Putamen (tissue), 1 donor: ENCODE data around the gene TMEM176B.
"Not testable (repeated sequence)": the region's sequence is repeated elsewhere in the genome, so short reads cannot be mapped to it uniquely, and the experiment has no call there.

ENCODE experiments used
- DNase-seq: peaks from one replicate; pipeline ENCODE4 v3.0.0-alpha.2; 2016; ENCODE audit warnings: low spot score

Gene TMEM176B

DNA sequence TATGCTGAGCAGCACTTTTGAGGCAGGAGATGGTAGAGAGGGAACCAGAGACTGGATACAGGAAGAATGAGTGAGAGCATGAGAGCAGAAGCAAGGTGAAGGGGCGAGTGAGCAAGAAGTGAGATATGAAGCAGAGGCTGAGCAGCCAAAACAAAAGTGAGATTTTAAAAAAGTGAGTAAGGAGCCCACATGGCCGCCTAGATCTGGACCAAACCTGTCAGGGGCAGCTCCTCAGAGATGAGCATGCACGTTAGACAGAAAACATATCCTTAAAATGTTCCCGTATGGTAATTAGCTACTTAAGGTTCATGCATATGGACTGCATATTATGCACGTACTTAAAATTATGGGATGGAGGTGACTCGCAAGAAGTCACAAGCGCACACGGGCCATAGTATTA is 22.9 kb upstream of the TMEM176B start:
- DNase-seq = no peak

DNA sequence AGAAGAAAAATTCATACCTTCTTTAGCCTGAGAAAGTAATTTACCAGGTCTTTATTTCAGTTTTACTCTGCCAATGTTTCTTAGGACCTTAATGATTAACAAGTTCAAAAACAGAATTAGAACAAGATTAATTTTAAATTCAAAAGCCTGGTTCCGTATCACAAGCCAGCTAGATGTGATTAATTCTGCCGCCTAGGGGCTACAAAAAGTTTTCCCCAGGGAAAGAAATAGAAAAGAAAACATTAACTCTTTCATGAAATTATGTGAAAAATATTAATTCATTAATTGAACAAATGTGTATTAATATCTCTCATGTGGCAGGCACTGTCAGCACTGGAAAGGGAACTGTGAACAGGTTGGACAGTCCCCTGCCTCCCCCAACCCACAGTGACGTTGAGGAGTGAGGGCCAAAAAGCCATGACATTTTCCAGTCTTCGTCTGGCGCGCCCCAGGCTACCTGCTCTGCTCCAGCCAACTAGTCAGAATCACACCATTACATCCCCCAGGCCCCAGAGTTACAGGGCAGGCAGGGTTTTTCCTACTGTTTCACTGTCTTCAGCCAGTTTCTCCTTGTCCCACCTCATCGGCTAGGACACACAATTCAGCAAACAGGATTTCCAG is 20.5 kb upstream of the TMEM176B start:
- DNase-seq = no peak

DNA sequence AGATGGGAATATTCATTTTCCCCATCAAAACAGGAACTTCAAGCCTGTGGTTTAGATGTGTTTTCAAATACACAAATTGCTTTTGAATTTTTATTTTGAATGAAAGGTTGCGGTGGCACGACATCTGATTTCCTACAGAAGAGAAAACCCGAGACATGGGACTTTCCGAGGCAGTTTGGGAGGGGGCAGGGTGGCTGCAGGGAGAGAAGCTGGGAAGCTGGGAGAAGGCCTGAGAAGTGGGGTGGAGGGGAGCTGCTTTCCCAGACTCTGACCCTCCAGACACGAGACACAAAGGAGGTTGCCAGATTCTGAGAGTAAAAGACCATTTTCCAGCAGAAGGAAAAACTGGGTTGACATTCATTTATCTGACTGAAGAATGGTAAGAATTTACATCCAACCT is 20.0 kb upstream of the TMEM176B start:
- DNase-seq = no peak

DNA sequence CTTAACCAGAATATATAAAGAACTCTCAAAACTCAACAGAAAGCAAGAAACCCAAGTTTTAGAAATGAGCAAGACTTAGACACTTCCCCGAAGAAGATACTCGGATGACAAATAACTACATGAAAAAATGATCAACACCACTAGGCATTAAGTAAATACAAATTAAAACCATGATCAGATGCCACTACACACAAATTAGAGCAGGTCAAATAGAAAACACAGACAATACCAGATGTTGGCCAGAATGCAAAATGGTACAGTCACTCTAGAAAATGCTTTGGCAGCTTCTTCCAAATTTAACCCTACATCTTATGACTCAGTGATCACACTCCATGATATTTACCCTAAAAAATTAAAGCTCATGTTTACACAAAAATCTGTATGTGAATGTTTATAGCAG is 18.8 kb upstream of the TMEM176B start:
- DNase-seq = no peak

DNA sequence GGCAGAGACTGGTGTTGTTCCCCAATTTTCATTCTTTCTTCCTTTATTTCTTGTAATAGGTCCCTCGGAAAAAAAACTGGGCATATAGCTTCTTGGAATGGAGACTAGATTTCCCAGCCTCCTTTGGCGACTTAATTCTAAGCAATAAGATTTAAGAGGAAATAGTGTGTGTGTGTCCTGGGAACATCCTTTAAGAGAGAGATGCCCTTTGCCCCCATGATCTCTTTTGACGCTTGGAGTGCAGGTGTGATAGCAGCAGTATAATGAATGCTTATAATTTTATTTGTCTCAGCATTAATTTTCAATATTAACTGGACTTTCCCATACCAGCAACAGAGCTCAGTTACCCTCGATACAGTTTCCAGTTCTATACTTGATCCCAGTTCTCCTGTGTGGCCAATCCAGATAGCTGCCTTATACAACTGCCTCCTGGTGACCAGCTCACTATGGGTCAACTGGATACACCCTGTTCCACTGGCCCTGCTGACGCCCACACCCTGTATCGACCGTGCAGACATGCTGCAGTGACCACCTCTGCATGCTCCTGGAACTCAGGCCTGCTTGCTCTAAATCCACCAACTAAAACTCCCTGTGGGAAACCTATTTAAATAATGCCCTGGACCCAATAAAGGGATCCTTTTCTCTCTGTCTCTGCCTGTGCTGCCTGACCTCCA is 14.3 kb upstream of the TMEM176B start:
- no peak for DNase-seq

DNA sequence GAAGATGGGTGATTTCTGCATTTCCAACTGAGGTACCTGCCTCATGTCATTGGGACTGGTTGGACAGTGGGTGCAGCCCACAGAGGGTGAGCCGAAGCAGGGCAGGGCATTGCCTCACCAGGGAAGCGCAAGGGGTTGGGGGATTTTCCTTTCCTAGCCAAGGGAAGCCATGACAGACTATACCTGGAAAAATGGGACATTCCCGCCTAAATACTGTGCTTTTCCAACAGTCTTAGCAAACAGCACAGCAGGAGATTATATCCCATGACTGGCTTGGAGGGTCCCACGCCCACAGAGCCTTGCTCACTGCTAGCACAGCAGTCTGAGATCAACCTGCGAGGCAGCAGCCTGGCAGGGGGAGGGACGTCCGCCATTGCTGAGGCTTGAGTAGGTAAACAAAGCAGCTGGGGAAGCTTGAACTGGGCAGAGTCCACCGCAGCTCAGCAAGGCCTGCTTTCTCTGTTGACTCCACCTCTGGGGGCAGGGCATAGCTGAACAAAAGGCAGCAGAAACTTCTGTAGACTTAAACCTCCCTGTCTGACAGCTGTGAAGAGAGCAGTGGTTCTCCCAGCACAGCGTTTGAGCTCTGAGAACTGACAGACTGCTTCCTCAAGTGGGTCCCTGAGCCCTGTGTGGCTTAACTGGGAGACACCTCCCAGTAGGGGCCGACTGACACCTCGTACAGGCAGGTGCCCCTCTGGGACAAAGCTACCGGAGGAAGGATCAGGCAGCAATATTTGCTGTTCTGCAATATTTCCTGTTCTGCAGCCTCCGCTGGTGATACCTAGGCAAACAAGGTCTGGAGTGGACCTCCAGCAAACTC is 7.7 kb upstream of the TMEM176B start:
- not testable (repeated sequence) for DNase-seq

DNA sequence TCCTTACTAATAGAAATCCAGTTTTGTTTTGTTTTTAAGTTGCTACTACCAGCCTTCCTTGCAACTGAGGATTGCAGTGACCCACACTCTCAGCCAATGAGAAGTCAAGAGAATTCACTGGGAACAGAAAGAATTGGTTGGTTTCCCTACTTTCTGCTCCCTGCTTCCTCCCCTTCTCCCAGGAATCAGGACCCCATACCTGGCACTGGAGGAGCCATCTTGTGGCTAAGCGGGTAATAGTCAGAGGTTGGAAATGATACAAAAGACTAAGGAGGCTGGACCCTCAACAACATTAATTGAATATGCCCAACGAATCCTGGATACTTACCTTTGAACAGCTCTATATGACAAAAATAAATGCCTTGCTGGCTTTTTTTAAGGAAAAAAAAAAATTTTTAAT is 6.7 kb upstream of the TMEM176B start:
- DNase-seq = no peak

DNA sequence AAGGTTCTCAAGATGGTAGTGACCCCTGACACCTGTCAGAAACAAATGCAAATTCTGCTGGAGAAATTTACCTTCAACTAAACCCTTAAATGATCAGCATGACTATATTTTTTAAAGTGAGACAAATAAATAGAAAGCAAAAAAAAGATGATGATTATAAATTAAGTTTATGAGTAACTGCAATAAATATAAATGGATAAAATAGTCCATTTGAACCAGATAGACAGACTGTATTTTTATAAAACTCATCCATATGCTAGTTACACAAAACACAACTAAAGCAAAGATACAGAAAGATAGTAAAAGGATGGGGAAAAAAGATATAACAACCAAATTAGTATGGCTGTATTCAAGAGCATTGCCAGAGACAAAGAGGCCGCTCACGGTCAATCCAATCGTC is 6.3 kb upstream of the TMEM176B start:
- no peak for DNase-seq

DNA sequence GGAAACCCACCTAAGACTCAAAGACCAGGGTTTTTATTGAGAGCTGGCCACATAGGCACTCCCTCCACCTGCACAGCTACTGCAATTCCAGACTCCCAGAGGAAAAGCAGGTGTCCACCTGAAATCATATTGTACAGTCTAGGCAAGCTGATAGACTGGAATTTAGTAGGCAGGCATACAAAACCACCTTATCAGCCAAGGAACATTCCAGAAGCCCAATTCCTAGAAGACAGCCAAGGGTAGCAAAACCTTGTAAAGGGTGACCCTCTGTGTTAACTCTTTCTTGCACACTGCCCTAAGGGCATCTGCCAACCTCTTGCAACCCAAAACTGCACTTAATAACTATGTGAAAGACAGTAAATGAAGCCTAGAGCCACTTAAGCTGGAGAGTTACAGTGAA is 5.7 kb upstream of the TMEM176B start:
- no peak for DNase-seq

DNA sequence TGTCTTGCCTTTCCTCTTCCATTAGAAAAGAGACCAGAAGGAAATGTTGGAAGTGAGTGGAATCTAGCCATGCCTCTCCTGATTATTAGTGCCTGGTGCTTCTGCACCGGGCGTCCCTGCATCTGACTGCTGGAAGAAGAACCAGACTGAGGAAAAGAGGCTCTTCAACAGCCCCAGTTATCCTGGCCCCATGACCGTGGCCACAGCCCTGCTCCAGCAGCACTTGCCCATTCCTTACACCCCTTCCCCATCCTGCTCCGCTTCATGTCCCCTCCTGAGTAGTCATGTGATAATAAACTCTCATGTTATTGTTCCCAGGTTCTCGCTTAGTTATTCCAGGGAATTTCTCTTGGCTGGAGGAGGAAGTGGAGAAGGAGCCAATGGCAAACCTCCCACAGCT is 4.6 kb upstream of the TMEM176B start:
- DNase-seq = no peak

DNA sequence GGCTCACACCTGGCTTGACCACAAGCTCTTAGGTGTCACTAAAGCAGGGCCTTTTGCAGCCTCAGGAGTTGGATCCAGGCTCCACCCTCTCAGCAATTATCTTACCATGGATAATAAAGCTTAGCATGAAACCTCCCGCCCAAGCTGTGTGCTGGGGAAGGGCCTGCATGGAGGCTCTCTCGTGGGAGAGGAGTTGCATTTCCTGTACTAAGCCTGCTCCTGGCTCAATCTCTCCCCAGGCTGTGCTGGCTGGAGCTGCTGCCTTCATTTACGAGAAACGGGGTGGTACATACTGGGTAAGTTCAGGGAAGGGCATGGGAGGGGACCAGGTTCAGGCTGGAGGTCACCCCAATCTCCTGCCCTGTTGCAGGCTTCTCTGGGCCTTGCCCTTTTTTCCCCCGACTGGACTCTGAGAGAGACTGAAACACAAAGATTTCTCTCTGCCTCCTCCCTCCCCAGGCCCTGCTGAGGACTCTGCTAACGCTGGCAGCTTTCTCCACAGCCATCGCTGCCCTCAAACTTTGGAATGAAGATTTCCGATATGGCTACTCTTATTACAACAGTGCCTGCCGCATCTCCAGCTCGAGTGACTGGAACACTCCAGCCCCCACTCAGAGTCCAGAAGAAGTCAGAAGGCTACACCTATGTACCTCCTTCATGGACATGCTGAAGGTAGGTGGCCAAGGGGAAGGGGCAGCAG is 3.1 kb upstream of the TMEM176B start:
- no peak for DNase-seq

DNA sequence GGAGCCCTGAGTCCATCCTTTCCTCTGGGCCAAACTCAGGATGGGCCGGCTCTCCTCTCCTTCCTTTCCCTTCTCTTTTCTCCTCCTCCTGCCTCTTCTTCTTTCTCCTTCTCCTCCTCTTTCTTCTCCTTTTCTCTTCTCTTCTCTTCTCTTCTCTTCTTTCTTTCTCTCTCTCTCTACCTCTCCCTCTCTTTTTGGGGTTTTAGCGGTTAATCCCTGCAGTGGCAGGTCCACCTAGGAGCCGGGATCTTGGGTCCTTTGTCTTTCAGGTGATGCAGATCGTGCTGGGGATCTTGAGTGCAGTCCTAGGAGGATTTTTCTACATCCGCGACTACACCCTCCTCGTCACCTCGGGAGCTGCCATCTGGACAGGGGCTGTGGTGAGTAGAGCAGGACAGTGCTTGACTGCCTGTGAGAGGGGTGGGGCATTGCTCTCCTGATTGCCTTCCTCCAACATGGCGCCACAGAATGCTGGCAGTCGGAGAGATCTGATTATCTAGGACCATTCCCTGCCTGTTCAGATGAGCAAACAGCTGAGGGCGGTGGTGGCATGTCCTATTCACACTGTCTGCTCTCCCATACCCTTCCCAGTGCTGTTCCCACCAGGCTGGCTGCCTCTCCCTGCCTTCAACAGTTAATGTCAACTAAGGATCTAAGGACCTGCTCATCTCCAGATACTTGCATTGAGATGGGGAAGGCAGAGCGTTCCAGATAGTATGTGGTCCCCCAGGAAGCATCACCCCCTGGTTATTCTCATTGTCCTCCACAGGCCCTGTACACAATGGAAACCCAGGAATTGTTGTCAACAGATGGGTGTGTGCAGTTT is 2.0 kb upstream of the TMEM176B start:
- DNase-seq = no peak

DNA sequence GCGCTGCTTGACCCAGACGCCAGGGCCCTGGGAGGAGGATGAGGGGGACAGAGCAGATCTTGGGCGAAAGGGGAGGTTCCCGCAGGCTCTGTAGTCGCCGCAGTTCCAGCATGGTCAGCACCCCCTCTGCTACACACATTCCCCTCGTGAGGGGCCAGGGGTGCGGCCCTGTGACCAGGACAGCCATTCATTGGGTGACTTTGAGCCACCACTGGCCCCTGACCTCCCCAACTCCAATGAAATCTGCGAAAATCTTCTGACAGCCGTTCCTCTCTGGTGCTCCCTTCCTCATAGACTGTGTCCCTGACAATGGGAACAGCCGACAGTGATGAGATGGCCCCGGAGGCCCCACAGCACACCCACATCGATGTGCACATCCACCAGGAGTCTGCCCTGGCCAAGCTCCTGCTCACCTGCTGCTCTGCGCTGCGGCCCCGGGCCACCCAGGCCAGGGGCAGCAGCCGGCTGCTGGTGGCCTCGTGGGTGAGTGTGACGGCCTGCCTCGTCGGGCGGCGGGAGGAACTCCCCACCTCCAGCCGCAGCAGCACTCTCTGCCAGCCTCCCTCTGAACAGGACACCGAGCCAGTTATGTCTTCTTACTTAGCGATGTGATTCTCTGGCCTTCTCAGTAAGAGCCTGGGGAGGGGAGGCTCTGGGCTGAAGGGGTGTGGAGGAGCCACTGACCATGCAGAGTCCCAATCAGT is 1.2 kb upstream of the TMEM176B start:
- DNase-seq = no peak

DNA sequence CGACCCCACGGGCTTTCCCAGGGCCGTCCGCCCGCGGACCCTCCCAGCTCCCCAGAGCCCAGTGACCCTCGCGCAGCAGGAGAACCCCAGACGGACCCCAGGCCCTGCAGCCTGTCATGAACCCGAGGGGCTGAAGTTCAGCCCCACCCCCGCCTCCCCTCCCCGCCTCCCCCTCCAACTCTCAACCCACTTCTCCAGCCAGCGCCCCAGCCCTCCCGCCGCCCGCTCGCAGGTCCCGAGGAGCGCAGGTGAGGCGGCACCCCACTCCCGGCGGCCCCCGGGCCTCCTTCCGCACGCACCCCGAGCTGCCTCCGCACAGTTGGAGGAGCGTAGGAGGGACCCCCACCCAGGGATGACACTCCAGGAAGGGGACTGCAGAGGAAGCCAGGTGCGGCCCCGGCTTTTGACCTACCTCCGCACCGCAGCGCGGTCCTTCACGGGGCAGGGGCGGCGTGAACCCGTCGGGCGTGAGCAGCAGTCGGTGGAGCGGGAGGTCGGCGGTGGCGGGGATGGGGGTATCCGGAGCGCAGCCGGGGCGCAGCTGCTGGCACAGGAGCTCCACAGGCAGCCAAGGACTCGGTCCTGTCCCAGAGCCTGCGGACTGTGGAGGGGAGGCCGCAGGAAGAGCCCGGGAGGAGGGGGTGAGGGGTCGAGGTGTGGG is 547 bp upstream of the TMEM176B start, which contains the start of gene TMEM176A:
TMEM176A (plus strand) TSS at position 189 of the 661 bp plus-strand sequence. CDS start 782 bp downstream, outside the sequence.
- no peak for DNase-seq

DNA sequence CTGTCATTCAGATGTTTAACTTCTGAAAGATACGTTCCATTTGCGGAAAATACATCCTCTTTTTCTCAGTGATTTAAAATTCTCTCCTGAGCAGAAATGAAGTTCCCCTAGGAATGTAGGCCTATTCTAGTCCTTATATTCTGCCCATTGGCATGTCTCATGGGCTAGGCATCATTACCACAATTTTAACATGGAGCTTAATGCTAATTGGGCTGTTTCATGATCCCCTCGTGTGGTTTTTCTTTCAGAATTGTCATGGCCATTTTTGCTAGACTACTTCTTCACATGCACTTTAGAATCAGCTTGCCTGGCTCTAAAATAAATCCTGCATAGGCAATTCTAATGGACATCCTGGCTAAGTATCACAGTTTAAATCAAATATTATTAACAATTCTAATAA is 1.0 kb downstream of the TMEM176B start:
- no peak for DNase-seq

DNA sequence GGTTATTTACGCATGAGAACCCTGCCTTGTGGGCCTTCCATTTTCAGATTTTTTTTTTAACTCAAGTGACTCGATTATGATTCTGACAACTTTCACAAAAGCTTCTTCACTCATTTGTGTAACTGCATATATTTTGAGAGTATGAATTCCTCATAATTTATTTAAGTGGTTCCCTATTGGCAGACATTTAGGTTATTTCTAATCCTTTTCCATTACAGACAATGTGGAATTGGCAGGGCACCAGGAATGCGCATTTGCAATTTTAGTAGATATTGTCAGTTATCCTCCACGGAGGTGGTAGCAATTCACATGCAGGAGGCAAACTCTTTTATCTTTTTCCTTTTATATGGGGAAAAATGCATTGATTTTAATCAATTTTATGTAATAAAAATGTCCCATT is 2.5 kb downstream of the TMEM176B start:
- no peak for DNase-seq

DNA sequence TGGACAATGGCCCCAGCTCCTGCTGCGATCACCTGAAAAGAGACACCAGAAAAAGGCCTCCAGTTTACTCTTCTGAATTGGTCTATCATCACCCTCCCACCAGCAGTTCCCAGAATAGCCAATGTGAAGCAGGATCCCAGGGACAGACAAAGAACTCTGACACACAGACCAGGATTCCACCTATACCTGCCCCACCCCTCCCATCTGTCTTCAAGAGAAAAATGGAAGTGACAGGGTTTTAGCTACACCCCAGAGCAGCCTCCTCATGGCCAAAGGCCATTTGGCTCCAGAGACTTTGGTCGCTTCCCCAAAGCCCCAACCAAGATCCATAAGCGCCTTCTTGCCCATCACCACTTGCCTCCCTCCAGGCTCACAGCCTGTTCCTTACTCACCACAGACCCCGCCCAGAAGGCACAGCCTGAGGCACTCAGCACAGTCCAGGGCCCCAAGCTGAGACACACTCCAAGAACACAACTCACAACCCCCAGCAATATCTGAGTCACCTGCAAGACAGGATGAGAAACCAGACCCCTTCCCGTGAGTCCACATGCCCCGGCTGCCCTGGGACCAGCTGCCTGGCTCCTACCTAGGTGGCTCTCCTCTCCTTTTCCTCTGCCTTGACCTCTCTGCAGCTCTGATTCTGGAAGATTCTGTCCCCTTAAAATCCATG is 6.5 kb downstream of the TMEM176B start:
- no peak for DNase-seq

DNA sequence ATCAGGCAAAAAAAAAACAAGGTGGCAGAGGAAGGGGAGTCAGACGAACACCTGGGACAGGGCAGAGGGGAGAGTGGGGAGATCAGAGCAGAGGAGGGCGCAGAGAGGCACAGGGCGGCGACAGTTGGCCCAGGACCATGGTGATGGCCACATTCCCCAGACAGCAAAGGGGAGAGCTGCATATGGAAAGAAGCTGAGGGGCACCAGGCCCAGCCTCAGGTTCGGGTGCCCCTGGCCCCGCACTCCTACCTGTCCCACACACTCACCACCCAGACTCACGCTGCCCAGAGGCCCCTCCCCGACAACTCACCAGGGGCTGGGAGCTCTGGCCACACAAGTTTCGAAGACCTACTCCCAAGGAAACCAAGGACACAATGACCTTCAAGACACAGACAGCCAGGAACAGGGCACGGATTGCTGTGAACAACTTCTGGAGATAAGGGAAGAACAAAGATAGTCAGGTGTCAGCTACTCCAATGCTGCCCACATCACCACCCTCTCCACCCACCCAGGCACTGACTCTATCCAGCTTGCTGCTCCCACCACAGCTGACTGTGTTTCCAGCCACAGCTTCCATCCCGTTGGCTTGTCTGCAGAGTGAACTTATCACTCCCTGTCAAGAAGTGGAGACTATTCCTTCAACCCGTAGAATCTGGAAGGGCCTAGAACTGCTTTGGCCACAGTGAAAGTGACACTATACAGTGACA is 8.3 kb downstream of the TMEM176B start:
- DNase-seq = no peak

DNA sequence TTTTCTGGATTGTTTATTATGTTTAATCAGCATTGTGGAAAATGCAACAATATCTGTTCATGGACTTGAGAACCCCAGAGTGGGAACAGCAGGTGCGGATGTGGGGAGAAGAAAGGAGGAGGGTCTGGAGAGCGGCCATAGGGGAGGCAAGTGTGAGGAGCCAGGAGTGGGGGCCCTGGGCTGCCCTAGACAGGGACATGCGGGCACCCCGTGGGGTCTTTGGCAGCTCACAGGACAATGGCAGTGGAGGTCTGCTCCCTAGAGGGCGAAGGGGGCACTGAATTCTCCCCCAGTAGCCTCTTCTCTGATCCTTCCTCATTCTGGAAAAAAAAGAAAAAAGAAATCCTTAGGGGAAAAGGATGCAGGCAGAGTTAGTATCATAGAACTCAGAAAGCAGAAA is 8.9 kb downstream of the TMEM176B start:
- DNase-seq = no peak
